ENCODE data around the gene EPN2.

DNA sequence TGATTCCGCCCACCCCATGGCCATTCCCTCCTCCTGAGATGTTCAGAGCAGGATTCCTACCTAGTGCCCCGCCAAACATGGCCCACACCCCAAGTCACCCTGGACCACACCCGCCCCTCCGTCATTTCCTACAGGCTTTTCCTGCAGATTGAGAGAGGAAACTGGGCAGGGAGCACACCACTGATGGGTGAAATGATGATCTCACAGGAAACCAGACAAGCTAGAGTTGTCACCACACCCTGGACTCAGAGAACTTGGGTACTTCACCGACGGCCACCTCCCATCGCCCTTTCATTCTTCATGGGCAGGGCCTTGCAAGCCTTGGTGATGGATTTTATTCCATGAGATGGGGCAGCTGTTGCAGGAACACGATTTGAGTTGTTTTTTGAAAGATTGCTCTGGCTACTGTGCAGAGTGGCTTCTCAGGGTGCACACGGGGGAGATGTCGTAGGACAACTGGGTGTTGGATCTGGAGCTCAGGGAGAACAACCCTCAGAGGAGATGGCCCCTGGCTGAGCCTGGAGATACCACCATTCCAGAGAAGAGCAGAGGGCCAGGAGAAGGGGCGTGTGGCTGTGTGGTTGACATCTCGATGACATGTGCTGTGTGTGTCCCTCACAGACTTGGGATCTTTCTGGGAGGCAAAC lies 132.8 kb downstream of the EPN2 start:
- TF ChIP-seq POLR2A (IDR thresholded peaks at IDR 0.05), result no peak
- TF ChIP-seq, protein P1, sequence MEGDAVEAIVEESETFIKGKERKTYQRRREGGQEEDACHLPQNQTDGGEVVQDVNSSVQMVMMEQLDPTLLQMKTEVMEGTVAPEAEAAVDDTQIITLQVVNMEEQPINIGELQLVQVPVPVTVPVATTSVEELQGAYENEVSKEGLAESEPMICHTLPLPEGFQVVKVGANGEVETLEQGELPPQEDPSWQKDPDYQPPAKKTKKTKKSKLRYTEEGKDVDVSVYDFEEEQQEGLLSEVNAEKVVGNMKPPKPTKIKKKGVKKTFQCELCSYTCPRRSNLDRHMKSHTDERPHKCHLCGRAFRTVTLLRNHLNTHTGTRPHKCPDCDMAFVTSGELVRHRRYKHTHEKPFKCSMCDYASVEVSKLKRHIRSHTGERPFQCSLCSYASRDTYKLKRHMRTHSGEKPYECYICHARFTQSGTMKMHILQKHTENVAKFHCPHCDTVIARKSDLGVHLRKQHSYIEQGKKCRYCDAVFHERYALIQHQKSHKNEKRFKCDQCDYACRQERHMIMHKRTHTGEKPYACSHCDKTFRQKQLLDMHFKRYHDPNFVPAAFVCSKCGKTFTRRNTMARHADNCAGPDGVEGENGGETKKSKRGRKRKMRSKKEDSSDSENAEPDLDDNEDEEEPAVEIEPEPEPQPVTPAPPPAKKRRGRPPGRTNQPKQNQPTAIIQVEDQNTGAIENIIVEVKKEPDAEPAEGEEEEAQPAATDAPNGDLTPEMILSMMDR (IDR thresholded peaks at IDR 0.05), result no peak
